PFSK-1 (cell line): Measurements from ENCODE around the gene TMEM151A.

ENCODE experiments used
- POLR2AphosphoS5 ChIP-seq: IDR thresholded peaks from 2 replicates; pipeline ENCODE4 v1.6.1; 2012; ENCODE audit warnings: low read depth, mild to moderate bottlenecking, control low read depth, low read length, moderate library complexity
- SIN3A ChIP-seq: IDR thresholded peaks from 2 replicates; pipeline ENCODE4 v1.6.1; 2012; ENCODE audit warnings: mild to moderate bottlenecking, low read length, moderate library complexity, borderline replicate concordance; ENCODE audit not compliant: insufficient read depth
- TAF1 ChIP-seq: IDR thresholded peaks from 2 replicates; pipeline ENCODE4 v1.6.1; 2012; ENCODE audit warnings: low read length, control low read depth, borderline replicate concordance; ENCODE audit not compliant: insufficient read depth
- TF ChIP-seq, protein P1 (sequence below), 2 experiments: IDR thresholded peaks; 2 replicates each; pipeline versions ENCODE4 v1.6.1 to v1.8.0; 2011 to 2012; ENCODE audit warnings: low read depth in 2 of 2, low read length in 2 of 2, control low read depth in 1 of 2, inconsistent platforms in 1 of 2, mild to moderate bottlenecking in 1 of 2, moderate library complexity in 1 of 2; ENCODE audit not compliant: insufficient read depth in 1 of 2

DNA sequence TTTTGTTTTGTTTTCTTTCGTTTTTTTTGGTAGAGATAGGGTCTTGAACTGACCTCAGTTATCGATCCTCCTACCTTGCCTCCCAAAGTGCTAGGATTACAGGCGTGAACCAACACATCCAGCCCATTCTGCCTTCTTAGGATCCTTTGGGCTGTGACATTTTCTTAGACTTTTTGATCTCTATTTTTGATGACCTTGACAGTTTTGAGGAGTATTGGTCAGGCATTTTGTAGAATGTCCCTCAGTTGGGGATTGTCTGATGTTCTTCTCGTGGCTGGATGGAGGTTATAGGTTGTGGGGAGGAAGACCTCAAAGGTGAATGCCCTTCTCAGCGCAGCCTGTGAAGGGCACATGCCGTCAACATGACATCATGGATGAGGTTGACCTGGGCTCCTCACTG lies 42.8 kb upstream of the TMEM151A start:
- TF ChIP-seq POLR2AphosphoS5, result no peak
- TF ChIP-seq, protein P1, sequence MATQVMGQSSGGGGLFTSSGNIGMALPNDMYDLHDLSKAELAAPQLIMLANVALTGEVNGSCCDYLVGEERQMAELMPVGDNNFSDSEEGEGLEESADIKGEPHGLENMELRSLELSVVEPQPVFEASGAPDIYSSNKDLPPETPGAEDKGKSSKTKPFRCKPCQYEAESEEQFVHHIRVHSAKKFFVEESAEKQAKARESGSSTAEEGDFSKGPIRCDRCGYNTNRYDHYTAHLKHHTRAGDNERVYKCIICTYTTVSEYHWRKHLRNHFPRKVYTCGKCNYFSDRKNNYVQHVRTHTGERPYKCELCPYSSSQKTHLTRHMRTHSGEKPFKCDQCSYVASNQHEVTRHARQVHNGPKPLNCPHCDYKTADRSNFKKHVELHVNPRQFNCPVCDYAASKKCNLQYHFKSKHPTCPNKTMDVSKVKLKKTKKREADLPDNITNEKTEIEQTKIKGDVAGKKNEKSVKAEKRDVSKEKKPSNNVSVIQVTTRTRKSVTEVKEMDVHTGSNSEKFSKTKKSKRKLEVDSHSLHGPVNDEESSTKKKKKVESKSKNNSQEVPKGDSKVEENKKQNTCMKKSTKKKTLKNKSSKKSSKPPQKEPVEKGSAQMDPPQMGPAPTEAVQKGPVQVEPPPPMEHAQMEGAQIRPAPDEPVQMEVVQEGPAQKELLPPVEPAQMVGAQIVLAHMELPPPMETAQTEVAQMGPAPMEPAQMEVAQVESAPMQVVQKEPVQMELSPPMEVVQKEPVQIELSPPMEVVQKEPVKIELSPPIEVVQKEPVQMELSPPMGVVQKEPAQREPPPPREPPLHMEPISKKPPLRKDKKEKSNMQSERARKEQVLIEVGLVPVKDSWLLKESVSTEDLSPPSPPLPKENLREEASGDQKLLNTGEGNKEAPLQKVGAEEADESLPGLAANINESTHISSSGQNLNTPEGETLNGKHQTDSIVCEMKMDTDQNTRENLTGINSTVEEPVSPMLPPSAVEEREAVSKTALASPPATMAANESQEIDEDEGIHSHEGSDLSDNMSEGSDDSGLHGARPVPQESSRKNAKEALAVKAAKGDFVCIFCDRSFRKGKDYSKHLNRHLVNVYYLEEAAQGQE (IDR thresholded peaks at IDR 0.05; ENCODE audit: insufficient read depth in 1 of 2, low read depth in 2 of 2, low read length in 2 of 2), result no peak
- no peak for TF ChIP-seq SIN3A
- TF ChIP-seq TAF1, result no peak
